K562 (cell line): Measurements from ENCODE around the gene NOL4. TPM values are rescaled to one million over a fixed set of nuclear protein-coding genes. Genes with fewer than 3 reads are reported as not detected.
"Not testable (repeated sequence)": the region's sequence is repeated elsewhere in the genome, so short reads cannot be mapped to it uniquely, and the experiment has no call there.

ENCODE experiments used
- ATAC-seq: fragments of 200-7000 bp; cut with Tn5 transposase; 3 replicates; pipeline ENCODE4 v1.9.1; 2020; ENCODE audit warnings: moderate library complexity
- BruUV-seq: library from RNA; stranded (reverse); fragments of 400-500 nt; replicated peaks from 2 replicates; lab custom pipeline; 2021; lab: Mats Ljungman, UMichigan
- CTCF ChIA-PET: fragments of 300-600 bp; formaldehyde crosslinking; extraction: SDS; loops from one replicate; lab custom pipeline; 2021; ENCODE audit warnings: low intra/inter-chr PET ratio; lab: Yijun Ruan, JAX
- POLR2A ChIA-PET: fragments of 300-600, 350-650 bp; sonication (Branson Sonifier 250); formaldehyde crosslinking; extraction: SDS; loops from one replicate; lab custom pipeline; 2021; ENCODE audit warnings: antibody characterized with exemption, inconsistent platforms; lab: Yijun Ruan, JAX
- DNase-seq, 4 experiments: peaks; one replicate each; pipeline versions ENCODE4 v3.0.0 to v3.0.0-alpha.2; 2011 to 2018; ENCODE audit warnings: low spot score in 3 of 4, mixed read lengths in 3 of 4; ENCODE audit errors: extremely low read depth in 1 of 4
- FAIRE-seq: peaks from 2 replicates; lab custom pipeline; 2011; peaks lifted over from hg19 to GRCh38; lab: Jason Lieb, UNC
- H2AFZ ChIP-seq: 2 replicates; pipeline ENCODE4 v1.6.0; 2011; ENCODE audit warnings: low read depth, low read length, control low read depth, inconsistent platforms
- H3K27ac ChIP-seq: fragments of 200-600 bp; 3 replicates; pipeline ENCODE4 v1.8.0; 2011; ENCODE audit warnings: low read depth, mild to moderate bottlenecking, control low read depth, inconsistent platforms, low read length, moderate library complexity, mixed read lengths; ENCODE audit errors: extremely low read depth
- H3K27me3 ChIP-seq, 2 experiments: fragments of 300-600 bp in 1 of 2; 2 replicates in 1 of 2; 3 replicates in 1 of 2; pipeline versions ENCODE4 v1.6.0 to v1.8.0; 2011; ENCODE audit warnings: inconsistent platforms in 2 of 2, low read length in 2 of 2, mild to moderate bottlenecking in 1 of 2, mixed read lengths in 1 of 2, moderate library complexity in 1 of 2; ENCODE audit not compliant: control insufficient read depth in 2 of 2, insufficient read depth in 2 of 2
- H3K36me3 ChIP-seq: fragments of 300-600 bp; 3 replicates; pipeline ENCODE4 v1.8.0; 2011; ENCODE audit warnings: mild to moderate bottlenecking, low read length, inconsistent platforms; ENCODE audit not compliant: control insufficient read depth, insufficient read depth
- H3K4me1 ChIP-seq, 2 experiments: fragments of 200-600 bp in 1 of 2; replicated peaks in 1 of 2; 2 replicates in 1 of 2; 3 replicates in 1 of 2; pipeline versions ENCODE4 v1.5.1 to v1.8.0; 2011; ENCODE audit warnings: inconsistent platforms in 2 of 2, low read length in 2 of 2, mild to moderate bottlenecking in 1 of 2, mixed read lengths in 1 of 2, moderate library complexity in 1 of 2; ENCODE audit not compliant: control insufficient read depth in 2 of 2, insufficient read depth in 2 of 2
- H3K4me2 ChIP-seq: 2 replicates; pipeline ENCODE4 v1.6.1; 2011; ENCODE audit warnings: low read length, control low read depth, inconsistent platforms, mixed read lengths; ENCODE audit not compliant: insufficient read depth
- H3K4me3 ChIP-seq: fragments of 200-600 bp; sonication (generic), shearing (Covaris generic); 2 replicates; pipeline ENCODE4 v1.5.1; 2016; ENCODE audit warnings: control low read depth, inconsistent platforms
- H3K79me2 ChIP-seq: fragments of 200-600 bp; 3 replicates; pipeline ENCODE4 v1.8.0; 2011; ENCODE audit warnings: low read length, inconsistent platforms; ENCODE audit not compliant: control insufficient read depth, insufficient read depth
- H3K9ac ChIP-seq, 2 experiments: 2 replicates each; pipeline versions ENCODE4 v1.6.0 to v1.6.1; 2011; ENCODE audit warnings: low read depth in 2 of 2, low read length in 2 of 2, control low read depth in 1 of 2, inconsistent platforms in 1 of 2, mild to moderate bottlenecking in 1 of 2, mixed read lengths in 1 of 2; ENCODE audit not compliant: insufficient read depth in 1 of 2
- H3K9me1 ChIP-seq: one replicate; pipeline ENCODE4 v1.6.0; 2011; ENCODE audit warnings: inconsistent platforms, mild to moderate bottlenecking, low read length, moderate library complexity; ENCODE audit not compliant: control insufficient read depth, insufficient read depth
- H3K9me3 ChIP-seq: replicated peaks from 2 replicates; pipeline ENCODE4 v1.5.1; 2011; ENCODE audit warnings: low read depth, low read length, inconsistent platforms; ENCODE audit not compliant: control insufficient read depth, insufficient read depth
- H4K20me1 ChIP-seq: replicated peaks from 2 replicates; pipeline ENCODE4 v1.6.1; 2011; ENCODE audit warnings: low read length, inconsistent platforms, mixed read lengths; ENCODE audit not compliant: control insufficient read depth, insufficient read depth
- CBX5 ChIP-seq: IDR thresholded peaks from 2 replicates; pipeline ENCODE4 v1.6.1; 2014; ENCODE audit warnings: low read depth, borderline replicate concordance
- LEF1 ChIP-seq: fragments of 450-650 bp; IDR thresholded peaks from 2 replicates; pipeline ENCODE4 v1.6.1; 2016; ENCODE audit warnings: mild to moderate bottlenecking
- ZFP36 ChIP-seq: fragments of 150-350 bp; IDR thresholded peaks from 2 replicates; pipeline ENCODE4 v1.6.1; 2018; ENCODE audit warnings: low read length, low read depth; ENCODE audit not compliant: partially characterized antibody
- ZNF695 ChIP-seq: fragments of 450-650 bp; formaldehyde crosslinking; IDR thresholded peaks from 2 replicates; pipeline ENCODE4 v1.4.0; 2020; ENCODE audit warnings: mild to moderate bottlenecking, moderate library complexity
- WGBS: fragments of 100-300 bp; shearing (Covaris generic); methylation state at CpG from one replicate; pipeline ENCODE4 v1.1.6; 2016; ENCODE audit warnings: low coverage, mixed read lengths; ENCODE audit not compliant: insufficient coverage; ENCODE audit errors: missing lambda C conversion rate; 5-methylcytosine and 5-hydroxymethylcytosine counted together
- in situ Hi-C: fragments of 300-500 bp; cut with MboI; formaldehyde crosslinking; loops from 4 replicates; pipeline ENCODE4 v1.15.0; 2018; ENCODE audit warnings: inconsistent platforms, mixed read lengths
- intact Hi-C: fragments of 100-400 bp; cut with micrococcal nuclease; formaldehyde crosslinking; loops from 2 replicates; pipeline ENCODE4 v1.14.2; 2022
- polyA plus RNA-seq, 8 experiments: library from polyadenylated mRNA; depleted of rRNA in 4 of 8; stranded (reverse) in 5 of 8; unstranded in 3 of 8; fragments of >200 nt; fragmentation: Nextera tagmentation in 2 of 8; fragmentation: Illumina TruSeq in 1 of 8; extraction: Ambion mirVana in 2 of 8; extraction: Trizol in 1 of 8; gene quantifications; 2 replicates each; pipeline versions ENCODE4 v1.2.1 to v1.2.3, GENCODE V29; 2011 to 2014; ENCODE audit warnings: inconsistent platforms in 1 of 8, missing spikeins in 1 of 8
- total RNA-seq, 7 experiments: library from RNA; depleted of rRNA in 6 of 7; stranded (reverse); fragments of >200 nt in 6 of 7; fragmentation: Illumina TruSeq in 2 of 7; extraction: Trizol in 2 of 7; gene quantifications; 2 replicates each; pipeline versions ENCODE4 v1.2.1 to v1.2.3, GENCODE V29; 2011 to 2021; ENCODE audit warnings: low replicate concordance in 1 of 7

NOL4 gene
- total and polyA plus RNA-seq, 9 of the 15 experiments (the other 6 are each of a cell fraction or from before 2014, with no cell fraction given), result not detected

- TF ChIP-seq ZNF695, result no peak
- no peak for TF ChIP-seq CBX5
- TF ChIP-seq LEF1, result no peak
- TF ChIP-seq, all 486 proteins: peak for 0
Observed at GRCh38 chr18:34224423-34225217, at the start of gene NOL4 (continued).

GRCh38 chr18:34266029-34266428, 41.3 kb upstream of the NOL4 start:
- H3K9ac ChIP-seq, H3K27me3 ChIP-seq, H4K20me1 ChIP-seq, BruUV-seq, H3K4me1 ChIP-seq, intact Hi-C loops, H3K27ac ChIP-seq, CTCF ChIA-PET, H3K9me1 ChIP-seq, FAIRE-seq, ATAC-seq, H3K9me3 ChIP-seq, H3K4me3 ChIP-seq, H3K4me2 ChIP-seq, H2AFZ ChIP-seq, H3K36me3 ChIP-seq, in situ Hi-C loops, H3K79me2 ChIP-seq: not testable (repeated sequence)
- TF ChIP-seq ZFP36, result peak; percentile 75
- peak in 1 of 4 experiments; percentile 2 for DNase-seq
- 0% methylated on average over 2 of the region's 2 CpGs for WGBS
- POLR2A ChIA-PET, result interaction anchor here (0.5 kb wide), 1 partner anchor 569 kb away, joined by 3 read pairs; no protein-coding TSS in a partner anchor
